ENCODE results near the gene ARHGEF12. TPM values are rescaled to one million over a fixed set of nuclear protein-coding genes. Genes with fewer than 3 reads are reported as not detected.

The ARHGEF12 gene
- total and polyA plus RNA-seq, 4 experiments from 2014 or later = 0.80 to 5.0 (median 3.8) TPM

- H3K27me3 Mint-ChIP-seq = peaks cover 16 to 35% of the 10 kb centered on the region in 2 donors
- POLR2A ChIA-PET (ENCODE audit: partially characterized antibody) = no interaction called here
- Histone ChIP-seq H3K4me1 (ENCODE audit: insufficient read depth, low read length) (no peaks in the 10 kb centered on the region), H3K4me3 (ENCODE audit: low read length in 2 of 2) (no peak overlapping the region), H3K27ac (ENCODE audit: low read depth, low read length) (no peak overlapping the region), H3K36me3 (ENCODE audit: insufficient read depth, low read length) (no peaks in the 10 kb centered on the region), H3K27me3 (ENCODE audit: insufficient read depth, low read length) (no peaks in the 10 kb centered on the region), H3K9me3 (ENCODE audit: control insufficient read depth in 1 of 2, low read length in 2 of 2) (no peaks in the 10 kb centered on the region)
- CTCF ChIA-PET (ENCODE audit: partially characterized antibody) = no interaction called here
- no peak overlapping the region for H3K4me3 Mint-ChIP-seq
- H3K9me3 Mint-ChIP-seq = peaks cover 0 to 2% (median 0%) of the 10 kb centered on the region in 8 donors
- H3K36me3 Mint-ChIP-seq = no peaks in the 10 kb centered on the region
- DNase-seq = no peak
- intact Hi-C loops (cut with micrococcal nuclease) = no loop called here
- no peaks in the 10 kb centered on the region for H3K4me1 Mint-ChIP-seq
- no peak overlapping the region for H3K27ac Mint-ChIP-seq
These were observed 193.7 kb downstream of the ARHGEF12 start for GRCh38 chr11:120529911-120530310.

GRCh38 chr11:120532082-120532831 is 196.0 kb downstream of the ARHGEF12 start:
- POLR2A ChIA-PET (ENCODE audit: partially characterized antibody) = no interaction called here

GRCh38 chr11:120532832-120533196 is 196.6 kb downstream of the ARHGEF12 start:
- Mint-ChIP-seq H3K4me1 (no peaks in the 10 kb centered on the region), H3K27ac (no peak overlapping the region), H3K4me3 (no peak overlapping the region), H3K9me3 (peaks cover 0 to 2% (median 0%) of the 10 kb centered on the region in 8 donors), H3K36me3 (no peaks in the 10 kb centered on the region), H3K27me3 (peaks cover 15 to 29% of the 10 kb centered on the region in 2 donors)
- Histone ChIP-seq H3K4me1 (ENCODE audit: insufficient read depth, low read length) (no peaks in the 10 kb centered on the region), H3K9me3 (ENCODE audit: control insufficient read depth in 1 of 2, low read length in 2 of 2) (no peaks in the 10 kb centered on the region), H3K27me3 (ENCODE audit: insufficient read depth, low read length) (no peaks in the 10 kb centered on the region), H3K27ac (ENCODE audit: low read depth, low read length) (no peak overlapping the region), H3K4me3 (ENCODE audit: low read length in 2 of 2) (no peak overlapping the region), H3K36me3 (ENCODE audit: insufficient read depth, low read length) (no peaks in the 10 kb centered on the region)
- ChIA-PET POLR2A (ENCODE audit: partially characterized antibody) (no interaction called here), CTCF (ENCODE audit: partially characterized antibody) (no interaction called here)
- intact Hi-C loops (cut with micrococcal nuclease) = no loop called here
- DNase-seq = no peak

More at GRCh38 chr11:120532082-120532831, 196.0 kb downstream of the ARHGEF12 start:
- DNase-seq = no peak
- CTCF ChIA-PET (ENCODE audit: partially characterized antibody) = no interaction called here
- Mint-ChIP-seq H3K27me3 (peaks cover 15 to 29% of the 10 kb centered on the region in 2 donors), H3K27ac (peak overlapping the region in 1 of 7 donors; percentile 19), H3K9me3 (peaks cover 0 to 2% (median 0%) of the 10 kb centered on the region in 8 donors), H3K4me3 (no peak overlapping the region), H3K36me3 (no peaks in the 10 kb centered on the region), H3K4me1 (no peaks in the 10 kb centered on the region)
- H3K9me3 ChIP-seq (ENCODE audit: control insufficient read depth in 1 of 2, low read length in 2 of 2) = no peaks in the 10 kb centered on the region
- H3K27me3 ChIP-seq (ENCODE audit: insufficient read depth, low read length) = no peaks in the 10 kb centered on the region
- H3K4me3 ChIP-seq (ENCODE audit: low read length in 2 of 2) = no peak overlapping the region
- intact Hi-C loops (cut with micrococcal nuclease) = no loop called here
- H3K36me3 ChIP-seq (ENCODE audit: insufficient read depth, low read length) = no peaks in the 10 kb centered on the region
- no peaks in the 10 kb centered on the region for H3K4me1 ChIP-seq (ENCODE audit: insufficient read depth, low read length)
- H3K27ac ChIP-seq (ENCODE audit: low read depth, low read length) = no peak overlapping the region

- CTCF ChIA-PET (ENCODE audit: partially characterized antibody) = no interaction called here
- Histone ChIP-seq H3K4me1 (ENCODE audit: insufficient read depth, low read length) (no peaks in the 10 kb centered on the region), H3K9me3 (ENCODE audit: control insufficient read depth in 1 of 2, low read length in 2 of 2) (no peaks in the 10 kb centered on the region), H3K27ac (ENCODE audit: low read depth, low read length) (no peak overlapping the region), H3K36me3 (ENCODE audit: insufficient read depth, low read length) (no peaks in the 10 kb centered on the region), H3K27me3 (ENCODE audit: insufficient read depth, low read length) (no peaks in the 10 kb centered on the region), H3K4me3 (ENCODE audit: low read length in 2 of 2) (no peak overlapping the region)
- peaks cover 0 to 3% (median 0%) of the 10 kb centered on the region in 8 donors for H3K9me3 Mint-ChIP-seq
- peaks cover 11 to 19% of the 10 kb centered on the region in 2 donors for H3K27me3 Mint-ChIP-seq
- POLR2A ChIA-PET (ENCODE audit: partially characterized antibody) = no interaction called here
- intact Hi-C loops (cut with micrococcal nuclease) = no loop called here
- H3K36me3 Mint-ChIP-seq = no peaks in the 10 kb centered on the region
- no peak for DNase-seq
- H3K4me1 Mint-ChIP-seq = no peaks in the 10 kb centered on the region
- H3K4me3 Mint-ChIP-seq = peak overlapping the region in 1 of 8 donors; percentile 2
- H3K27ac Mint-ChIP-seq = no peak overlapping the region
These were observed 200.0 kb downstream of the ARHGEF12 start for GRCh38 chr11:120536091-120536796.

- H3K27ac ChIP-seq (ENCODE audit: low read depth, low read length) = no peak overlapping the region
- ChIA-PET POLR2A (ENCODE audit: partially characterized antibody) (no interaction called here), CTCF (ENCODE audit: partially characterized antibody) (no interaction called here)
- H3K4me1 ChIP-seq (ENCODE audit: insufficient read depth, low read length) = no peaks in the 10 kb centered on the region
- H3K9me3 ChIP-seq (ENCODE audit: control insufficient read depth in 1 of 2, low read length in 2 of 2) = no peaks in the 10 kb centered on the region
- intact Hi-C loops (cut with micrococcal nuclease) = no loop called here
- no peak for DNase-seq
- no peak overlapping the region for H3K27ac Mint-ChIP-seq
- no peak overlapping the region for H3K4me3 Mint-ChIP-seq
- no peaks in the 10 kb centered on the region for H3K36me3 Mint-ChIP-seq
- no peak overlapping the region for H3K4me3 ChIP-seq (ENCODE audit: low read length in 2 of 2)
- H3K27me3 ChIP-seq (ENCODE audit: insufficient read depth, low read length) = no peaks in the 10 kb centered on the region
- peaks cover 0 to 3% (median 0%) of the 10 kb centered on the region in 8 donors for H3K9me3 Mint-ChIP-seq
- no peaks in the 10 kb centered on the region for H3K4me1 Mint-ChIP-seq
- H3K36me3 ChIP-seq (ENCODE audit: insufficient read depth, low read length) = no peaks in the 10 kb centered on the region
- H3K27me3 Mint-ChIP-seq = peaks cover 11 to 19% of the 10 kb centered on the region in 2 donors
These were observed 200.6 kb downstream of the ARHGEF12 start for GRCh38 chr11:120536797-120537169.

- H3K36me3 ChIP-seq (ENCODE audit: insufficient read depth, low read length) = no peaks in the 10 kb centered on the region
- Mint-ChIP-seq H3K9me3 (peaks cover 0 to 3% (median 0%) of the 10 kb centered on the region in 8 donors), H3K27ac (no peak overlapping the region), H3K27me3 (peaks cover 9 to 13% of the 10 kb centered on the region in 2 donors), H3K4me3 (no peak overlapping the region), H3K4me1 (no peaks in the 10 kb centered on the region), H3K36me3 (no peaks in the 10 kb centered on the region)
- H3K4me3 ChIP-seq (ENCODE audit: low read length in 2 of 2) = no peak overlapping the region
- ChIA-PET CTCF (ENCODE audit: partially characterized antibody) (no interaction called here), POLR2A (ENCODE audit: partially characterized antibody) (no interaction called here)
- intact Hi-C loops (cut with micrococcal nuclease) = no loop called here
- DNase-seq = no peak
- no peaks in the 10 kb centered on the region for H3K27me3 ChIP-seq (ENCODE audit: insufficient read depth, low read length)
- no peaks in the 10 kb centered on the region for H3K9me3 ChIP-seq (ENCODE audit: control insufficient read depth in 1 of 2, low read length in 2 of 2)
- H3K4me1 ChIP-seq (ENCODE audit: insufficient read depth, low read length) = no peaks in the 10 kb centered on the region
- no peak overlapping the region for H3K27ac ChIP-seq (ENCODE audit: low read depth, low read length)
These were observed 201.8 kb downstream of the ARHGEF12 start for GRCh38 chr11:120537996-120538395.

GRCh38 chr11:120538707-120539106 is 202.5 kb downstream of the ARHGEF12 start:
- Mint-ChIP-seq H3K36me3 (no peaks in the 10 kb centered on the region), H3K27me3 (peaks cover 9 to 13% of the 10 kb centered on the region in 2 donors), H3K4me1 (no peaks in the 10 kb centered on the region), H3K9me3 (peaks cover 0 to 3% (median 0%) of the 10 kb centered on the region in 8 donors), H3K27ac (no peak overlapping the region), H3K4me3 (no peak overlapping the region)
- Histone ChIP-seq H3K27me3 (ENCODE audit: insufficient read depth, low read length) (no peaks in the 10 kb centered on the region), H3K36me3 (ENCODE audit: insufficient read depth, low read length) (no peaks in the 10 kb centered on the region), H3K9me3 (ENCODE audit: control insufficient read depth in 1 of 2, low read length in 2 of 2) (no peaks in the 10 kb centered on the region), H3K4me1 (ENCODE audit: insufficient read depth, low read length) (no peaks in the 10 kb centered on the region), H3K27ac (ENCODE audit: low read depth, low read length) (no peak overlapping the region), H3K4me3 (ENCODE audit: low read length in 2 of 2) (no peak overlapping the region)
- ChIA-PET POLR2A (ENCODE audit: partially characterized antibody) (no interaction called here), CTCF (ENCODE audit: partially characterized antibody) (no interaction called here)
- no peak for DNase-seq
- intact Hi-C loops (cut with micrococcal nuclease) = no loop called here

Data from CD4-positive, alpha-beta memory T cell (primary cell).